ENCODE data around the gene VSIG1. TPM values are rescaled to one million over a fixed set of nuclear protein-coding genes. Genes with fewer than 3 reads are reported as not detected.

VSIG1 gene
- total and polyA plus RNA-seq, 2 experiments from 2014 or later: 1.2 to 1.7 TPM

DNA sequence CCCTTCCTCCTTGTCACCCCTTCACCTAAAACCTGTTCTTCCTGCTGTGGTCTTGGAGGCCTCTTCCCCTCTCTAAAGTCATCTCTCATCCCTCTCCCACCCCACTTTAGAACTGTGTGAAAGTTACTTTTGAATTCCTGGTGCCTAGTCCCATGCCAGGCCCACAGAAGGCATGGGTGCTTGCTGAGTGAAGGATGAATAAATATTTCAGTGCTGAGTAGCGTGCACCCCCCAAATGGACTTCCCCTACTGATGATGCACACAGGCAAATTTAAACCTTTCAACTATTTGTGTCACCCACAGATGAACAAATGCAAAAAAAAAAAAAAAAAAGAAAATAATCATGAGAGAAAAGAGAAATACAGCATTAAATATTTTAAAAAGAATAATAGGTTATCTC, 26.7 kb downstream of the VSIG1 start (continued):
- TF ChIP-seq, protein P1, sequence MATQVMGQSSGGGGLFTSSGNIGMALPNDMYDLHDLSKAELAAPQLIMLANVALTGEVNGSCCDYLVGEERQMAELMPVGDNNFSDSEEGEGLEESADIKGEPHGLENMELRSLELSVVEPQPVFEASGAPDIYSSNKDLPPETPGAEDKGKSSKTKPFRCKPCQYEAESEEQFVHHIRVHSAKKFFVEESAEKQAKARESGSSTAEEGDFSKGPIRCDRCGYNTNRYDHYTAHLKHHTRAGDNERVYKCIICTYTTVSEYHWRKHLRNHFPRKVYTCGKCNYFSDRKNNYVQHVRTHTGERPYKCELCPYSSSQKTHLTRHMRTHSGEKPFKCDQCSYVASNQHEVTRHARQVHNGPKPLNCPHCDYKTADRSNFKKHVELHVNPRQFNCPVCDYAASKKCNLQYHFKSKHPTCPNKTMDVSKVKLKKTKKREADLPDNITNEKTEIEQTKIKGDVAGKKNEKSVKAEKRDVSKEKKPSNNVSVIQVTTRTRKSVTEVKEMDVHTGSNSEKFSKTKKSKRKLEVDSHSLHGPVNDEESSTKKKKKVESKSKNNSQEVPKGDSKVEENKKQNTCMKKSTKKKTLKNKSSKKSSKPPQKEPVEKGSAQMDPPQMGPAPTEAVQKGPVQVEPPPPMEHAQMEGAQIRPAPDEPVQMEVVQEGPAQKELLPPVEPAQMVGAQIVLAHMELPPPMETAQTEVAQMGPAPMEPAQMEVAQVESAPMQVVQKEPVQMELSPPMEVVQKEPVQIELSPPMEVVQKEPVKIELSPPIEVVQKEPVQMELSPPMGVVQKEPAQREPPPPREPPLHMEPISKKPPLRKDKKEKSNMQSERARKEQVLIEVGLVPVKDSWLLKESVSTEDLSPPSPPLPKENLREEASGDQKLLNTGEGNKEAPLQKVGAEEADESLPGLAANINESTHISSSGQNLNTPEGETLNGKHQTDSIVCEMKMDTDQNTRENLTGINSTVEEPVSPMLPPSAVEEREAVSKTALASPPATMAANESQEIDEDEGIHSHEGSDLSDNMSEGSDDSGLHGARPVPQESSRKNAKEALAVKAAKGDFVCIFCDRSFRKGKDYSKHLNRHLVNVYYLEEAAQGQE (IDR thresholded peaks at IDR 0.05; ENCODE audit: unreplicated experiment): no peak
- TF ChIP-seq EZH2 (IDR thresholded peaks at IDR 0.05; ENCODE audit: low read depth, unreplicated experiment) (no peak), JUNB (IDR thresholded peaks at IDR 0.05; ENCODE audit: unreplicated experiment) (no peak), CREB1 (CRISPR knock-in tag; IDR thresholded peaks at IDR 0.05; ENCODE audit: low read depth) (no peak), POLR2AphosphoS5 (IDR thresholded peaks at IDR 0.05; ENCODE audit: low read depth) (no peak), STAT1 (IDR thresholded peaks at IDR 0.05; ENCODE audit: unreplicated experiment) (no peak), ZNF114 (CRISPR knock-in tag; IDR thresholded peaks at IDR 0.05) (no peak)
- TF ChIP-seq, protein P2, sequence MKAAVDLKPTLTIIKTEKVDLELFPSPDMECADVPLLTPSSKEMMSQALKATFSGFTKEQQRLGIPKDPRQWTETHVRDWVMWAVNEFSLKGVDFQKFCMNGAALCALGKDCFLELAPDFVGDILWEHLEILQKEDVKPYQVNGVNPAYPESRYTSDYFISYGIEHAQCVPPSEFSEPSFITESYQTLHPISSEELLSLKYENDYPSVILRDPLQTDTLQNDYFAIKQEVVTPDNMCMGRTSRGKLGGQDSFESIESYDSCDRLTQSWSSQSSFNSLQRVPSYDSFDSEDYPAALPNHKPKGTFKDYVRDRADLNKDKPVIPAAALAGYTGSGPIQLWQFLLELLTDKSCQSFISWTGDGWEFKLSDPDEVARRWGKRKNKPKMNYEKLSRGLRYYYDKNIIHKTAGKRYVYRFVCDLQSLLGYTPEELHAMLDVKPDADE (IDR thresholded peaks at IDR 0.05): no peak

DNA sequence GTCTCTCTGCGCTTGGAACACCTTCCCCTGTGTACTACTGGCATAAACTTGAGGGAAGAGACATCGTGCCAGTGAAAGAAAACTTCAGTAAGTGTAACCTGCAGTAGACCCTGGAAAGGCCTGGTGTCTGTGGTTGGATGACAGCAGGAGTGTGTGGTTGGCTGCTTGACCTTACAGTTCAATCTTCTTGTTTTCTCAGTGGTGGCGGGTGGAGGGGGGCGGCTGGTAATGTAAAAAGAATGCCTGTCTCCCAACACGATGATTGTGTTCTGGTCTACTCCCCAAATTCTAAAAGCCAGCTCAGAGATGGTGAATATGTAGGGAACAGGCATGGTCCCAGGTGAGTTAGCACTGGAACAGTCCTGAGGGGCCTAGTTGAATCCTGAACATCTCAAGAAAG, 27.9 kb downstream of the VSIG1 start:
- Histone ChIP-seq H3K36me3 (ENCODE audit: insufficient read depth) (no peaks in the 10 kb centered on the region), H3K4me2 (no peak overlapping the region), H3K79me2 (replicated peaks; ENCODE audit: insufficient read depth) (no peaks in the 10 kb centered on the region), H3K27ac (ENCODE audit: low read depth) (no peak overlapping the region), H3K4me3 (no peak overlapping the region), H3K4me1 (ENCODE audit: insufficient read depth) (no peaks in the 10 kb centered on the region), H4K20me1 (replicated peaks; ENCODE audit: insufficient read depth) (no peaks in the 10 kb centered on the region), H3K9me2 (ENCODE audit: insufficient read depth) (no peaks in the 10 kb centered on the region), H2AFZ (no peak overlapping the region), H3F3A (replicated peaks; ENCODE audit: low read depth) (no peaks in the 10 kb centered on the region), H3K27me3 (ENCODE audit: insufficient read depth) (no peaks in the 10 kb centered on the region)
- Mint-ChIP-seq H3K36me3 (ENCODE audit: low read depth) (no peaks in the 10 kb centered on the region), H3K27me3 (ENCODE audit: insufficient read depth, low read depth, poor library complexity) (no peaks in the 10 kb centered on the region), H3K4me1 (no peaks in the 10 kb centered on the region), H3K4me3 (no peak overlapping the region), H3K27ac (no peak overlapping the region), H3K9me3 (no peaks in the 10 kb centered on the region)
- DNase-seq (ENCODE audit: low spot score): no peak
- no peak for ATAC-seq
- no peak for TF ChIP-seq EZH2 (IDR thresholded peaks at IDR 0.05; ENCODE audit: low read depth, unreplicated experiment)
- TF ChIP-seq, protein P1 (IDR thresholded peaks at IDR 0.05; ENCODE audit: unreplicated experiment): no peak
- TF ChIP-seq CREB1 (CRISPR knock-in tag; IDR thresholded peaks at IDR 0.05; ENCODE audit: low read depth): no peak
- no peak for TF ChIP-seq ZNF114 (CRISPR knock-in tag; IDR thresholded peaks at IDR 0.05)
- TF ChIP-seq, protein P3, sequence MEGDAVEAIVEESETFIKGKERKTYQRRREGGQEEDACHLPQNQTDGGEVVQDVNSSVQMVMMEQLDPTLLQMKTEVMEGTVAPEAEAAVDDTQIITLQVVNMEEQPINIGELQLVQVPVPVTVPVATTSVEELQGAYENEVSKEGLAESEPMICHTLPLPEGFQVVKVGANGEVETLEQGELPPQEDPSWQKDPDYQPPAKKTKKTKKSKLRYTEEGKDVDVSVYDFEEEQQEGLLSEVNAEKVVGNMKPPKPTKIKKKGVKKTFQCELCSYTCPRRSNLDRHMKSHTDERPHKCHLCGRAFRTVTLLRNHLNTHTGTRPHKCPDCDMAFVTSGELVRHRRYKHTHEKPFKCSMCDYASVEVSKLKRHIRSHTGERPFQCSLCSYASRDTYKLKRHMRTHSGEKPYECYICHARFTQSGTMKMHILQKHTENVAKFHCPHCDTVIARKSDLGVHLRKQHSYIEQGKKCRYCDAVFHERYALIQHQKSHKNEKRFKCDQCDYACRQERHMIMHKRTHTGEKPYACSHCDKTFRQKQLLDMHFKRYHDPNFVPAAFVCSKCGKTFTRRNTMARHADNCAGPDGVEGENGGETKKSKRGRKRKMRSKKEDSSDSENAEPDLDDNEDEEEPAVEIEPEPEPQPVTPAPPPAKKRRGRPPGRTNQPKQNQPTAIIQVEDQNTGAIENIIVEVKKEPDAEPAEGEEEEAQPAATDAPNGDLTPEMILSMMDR (conservative IDR thresholded peaks at IDR 0.05; ENCODE audit: low read depth in 2 of 2): no peak
- TF ChIP-seq ZNF331 (CRISPR knock-in tag; IDR thresholded peaks at IDR 0.05; ENCODE audit: low read depth): no peak
- TF ChIP-seq, protein P2 (IDR thresholded peaks at IDR 0.05): no peak
- no peak for TF ChIP-seq STAT1 (IDR thresholded peaks at IDR 0.05; ENCODE audit: unreplicated experiment)
- no peak for TF ChIP-seq EZH2phosphoT487 (IDR thresholded peaks at IDR 0.05; ENCODE audit: unreplicated experiment)
- TF ChIP-seq NANOG (IDR thresholded peaks at IDR 0.05; ENCODE audit: borderline replicate concordance): no peak
- TF ChIP-seq POLR2AphosphoS5 (IDR thresholded peaks at IDR 0.05; ENCODE audit: low read depth): no peak
- TF ChIP-seq JUNB (IDR thresholded peaks at IDR 0.05; ENCODE audit: unreplicated experiment): no peak
